Rectal smooth muscle tissue (tissue), 1 donor: ENCODE results near the gene RNPEPL1.

Experiments
- H3K27ac ChIP-seq: one replicate; pipeline ENCODE4 v1.7.0; 2013; ENCODE audit warnings: low read depth, low read length, inconsistent platforms
- H3K27me3 ChIP-seq: one replicate; pipeline ENCODE4 v1.7.0; 2013; ENCODE audit warnings: low read length; ENCODE audit not compliant: control insufficient read depth, insufficient read depth
- H3K36me3 ChIP-seq: one replicate; pipeline ENCODE4 v1.7.0; 2013; ENCODE audit warnings: low read length; ENCODE audit not compliant: control insufficient read depth, insufficient read depth
- H3K4me1 ChIP-seq: one replicate; pipeline ENCODE4 v1.7.0; 2013; ENCODE audit warnings: low read length; ENCODE audit not compliant: control insufficient read depth, insufficient read depth
- H3K4me3 ChIP-seq: one replicate; pipeline ENCODE4 v1.7.0; 2013; ENCODE audit warnings: low read length
- H3K9ac ChIP-seq: one replicate; pipeline ENCODE4 v1.7.0; 2013; ENCODE audit warnings: low read length

RNPEPL1 gene

GRCh38 chr2:240553956-240554480 is 14.3 kb upstream of the RNPEPL1 start:
- Histone ChIP-seq H3K4me3 (no peak overlapping the region), H3K9ac (no peak overlapping the region), H3K4me1 (peaks cover 4% of the 10 kb centered on the region), H3K36me3 (no peaks in the 10 kb centered on the region), H3K27me3 (no peaks in the 10 kb centered on the region), H3K27ac (no peak overlapping the region)

- Histone ChIP-seq H3K27ac (no peak overlapping the region), H3K36me3 (no peaks in the 10 kb centered on the region), H3K9ac (no peak overlapping the region), H3K4me3 (no peak overlapping the region), H3K27me3 (no peaks in the 10 kb centered on the region), H3K4me1 (peaks cover 10% of the 10 kb centered on the region)
These were observed 13.4 kb upstream of the RNPEPL1 start for GRCh38 chr2:240554767-240555493.

GRCh38 chr2:240555541-240556250 is 12.6 kb upstream of the RNPEPL1 start:
- H3K36me3 ChIP-seq = no peaks in the 10 kb centered on the region
- no peak overlapping the region for H3K27ac ChIP-seq
- H3K9ac ChIP-seq = no peak overlapping the region
- H3K27me3 ChIP-seq = no peaks in the 10 kb centered on the region
- H3K4me1 ChIP-seq = peaks cover 11% of the 10 kb centered on the region
- H3K4me3 ChIP-seq = no peak overlapping the region

GRCh38 chr2:240556553-240557100 is 11.7 kb upstream of the RNPEPL1 start:
- Histone ChIP-seq H3K4me3 (no peak overlapping the region), H3K36me3 (no peaks in the 10 kb centered on the region), H3K4me1 (peaks cover 16% of the 10 kb centered on the region), H3K27me3 (no peaks in the 10 kb centered on the region), H3K27ac (no peak overlapping the region), H3K9ac (no peak overlapping the region)

DNA sequence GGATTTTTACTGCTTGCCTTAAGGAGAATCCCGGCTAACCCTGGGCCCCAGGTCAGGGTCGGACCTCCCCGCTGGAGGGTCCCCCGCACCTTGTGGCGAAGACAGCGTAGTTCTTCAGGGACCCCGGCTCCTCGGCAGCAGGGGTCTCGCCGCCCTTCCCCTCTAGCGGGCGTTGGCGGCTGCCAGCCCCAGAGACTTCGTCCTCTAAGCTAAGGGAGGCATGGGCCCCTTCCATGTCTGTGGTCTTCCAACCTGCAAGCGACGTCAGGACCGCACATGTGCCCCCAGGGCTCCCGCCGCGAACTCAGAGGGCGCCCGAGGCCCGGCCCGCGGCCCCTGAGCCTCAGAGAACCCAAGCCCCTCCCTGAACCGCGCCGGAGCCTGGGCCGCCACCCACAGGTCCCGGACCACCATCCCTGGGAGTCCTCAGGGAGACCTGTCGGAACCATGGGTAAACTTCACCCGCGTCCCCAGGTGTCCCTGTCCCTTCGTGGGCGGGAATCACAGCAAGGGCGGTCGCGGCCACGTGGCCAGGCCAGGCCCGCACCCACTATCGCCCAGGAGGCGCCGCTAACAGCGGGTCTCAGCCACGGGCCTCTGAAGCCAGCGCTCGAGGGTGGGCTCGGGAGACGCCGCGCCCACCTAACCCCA is 11.1 kb upstream of the RNPEPL1 start:
- Histone ChIP-seq H3K4me3 (peak overlapping the region; percentile 23), H3K9ac (no peak overlapping the region)

DNA sequence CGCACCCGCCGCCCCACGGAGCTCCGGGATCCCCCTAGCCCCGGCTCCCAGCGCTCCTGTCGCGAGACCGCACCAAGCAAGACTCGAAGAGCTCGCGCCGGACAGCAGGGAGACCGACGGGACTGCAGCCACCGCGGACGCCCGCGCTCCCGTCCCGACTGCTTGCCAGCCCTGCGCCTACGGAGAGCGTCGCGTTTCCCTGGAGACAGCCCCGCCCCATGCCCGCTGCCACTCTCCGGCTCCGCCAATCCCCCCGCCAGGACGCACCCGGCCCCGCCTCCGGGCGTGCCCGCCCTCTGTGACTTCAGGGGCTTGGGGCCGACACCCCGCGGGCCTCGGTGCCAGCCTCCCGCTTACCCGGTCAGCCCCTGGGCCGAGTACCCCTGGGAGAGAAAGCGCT is 10.5 kb upstream of the RNPEPL1 start, which contains the start of gene ANKMY1:
TSS of gene ANKMY1 (minus strand) at position 181 of the 400 bp plus-strand sequence. CDS start 653 bp downstream, outside the sequence.
- H3K27ac ChIP-seq = no peak within 1 kb of the TSS
- H3K27me3 ChIP-seq = no peaks in the 10 kb centered on the region
- no peak within 1 kb of the TSS for H3K9ac ChIP-seq

More for the DNA sequence above, 11.1 kb upstream of the RNPEPL1 start:
- Histone ChIP-seq H3K27me3 (no peaks in the 10 kb centered on the region), H3K4me1 (peaks cover 18% of the 10 kb centered on the region), H3K36me3 (no peaks in the 10 kb centered on the region), H3K27ac (no peak overlapping the region)

GRCh38 chr2:240558236-240558761 is 10.0 kb upstream of the RNPEPL1 start:
- no peak overlapping the region for H3K4me3 ChIP-seq
- H3K9ac ChIP-seq = no peak overlapping the region
- H3K27me3 ChIP-seq = no peaks in the 10 kb centered on the region
- no peak overlapping the region for H3K27ac ChIP-seq
- no peaks in the 10 kb centered on the region for H3K36me3 ChIP-seq
- peaks cover 18% of the 10 kb centered on the region for H3K4me1 ChIP-seq

More for the DNA sequence above, 10.5 kb upstream of the RNPEPL1 start, which contains the start of gene ANKMY1:
- no peaks in the 10 kb centered on the region for H3K36me3 ChIP-seq
- H3K4me1 ChIP-seq = peaks cover 18% of the 10 kb centered on the region
- H3K4me3 ChIP-seq = peak within 1 kb of the TSS; percentile 23

GRCh38 chr2:240559286-240559685 is 9.0 kb upstream of the RNPEPL1 start:
- H3K27me3 ChIP-seq = no peaks in the 10 kb centered on the region
- H3K4me3 ChIP-seq = peak overlapping the region; percentile 36
- H3K9ac ChIP-seq = no peak overlapping the region
- H3K4me1 ChIP-seq = peaks cover 18% of the 10 kb centered on the region
- peaks cover 3% of the 10 kb centered on the region for H3K36me3 ChIP-seq
- no peak overlapping the region for H3K27ac ChIP-seq

- peak within 1 kb of the TSS; percentile 95 for H3K27ac ChIP-seq
- peaks cover 18% of the 10 kb centered on the region for H3K4me1 ChIP-seq
- H3K9ac ChIP-seq = peak within 1 kb of the TSS; percentile 50
- H3K4me3 ChIP-seq = peak within 1 kb of the TSS; percentile 72
- H3K36me3 ChIP-seq = peaks cover 3% of the 10 kb centered on the region
- H3K27me3 ChIP-seq = no peaks in the 10 kb centered on the region
These were observed 8.2 kb upstream of the RNPEPL1 start, which contains the start of gene DUSP28 for GRCh38 chr2:240560084-240560479. DUSP28 (plus strand) TSS chr2:240560357; CDS start chr2:240560685, 328 bp downstream.

DNA sequence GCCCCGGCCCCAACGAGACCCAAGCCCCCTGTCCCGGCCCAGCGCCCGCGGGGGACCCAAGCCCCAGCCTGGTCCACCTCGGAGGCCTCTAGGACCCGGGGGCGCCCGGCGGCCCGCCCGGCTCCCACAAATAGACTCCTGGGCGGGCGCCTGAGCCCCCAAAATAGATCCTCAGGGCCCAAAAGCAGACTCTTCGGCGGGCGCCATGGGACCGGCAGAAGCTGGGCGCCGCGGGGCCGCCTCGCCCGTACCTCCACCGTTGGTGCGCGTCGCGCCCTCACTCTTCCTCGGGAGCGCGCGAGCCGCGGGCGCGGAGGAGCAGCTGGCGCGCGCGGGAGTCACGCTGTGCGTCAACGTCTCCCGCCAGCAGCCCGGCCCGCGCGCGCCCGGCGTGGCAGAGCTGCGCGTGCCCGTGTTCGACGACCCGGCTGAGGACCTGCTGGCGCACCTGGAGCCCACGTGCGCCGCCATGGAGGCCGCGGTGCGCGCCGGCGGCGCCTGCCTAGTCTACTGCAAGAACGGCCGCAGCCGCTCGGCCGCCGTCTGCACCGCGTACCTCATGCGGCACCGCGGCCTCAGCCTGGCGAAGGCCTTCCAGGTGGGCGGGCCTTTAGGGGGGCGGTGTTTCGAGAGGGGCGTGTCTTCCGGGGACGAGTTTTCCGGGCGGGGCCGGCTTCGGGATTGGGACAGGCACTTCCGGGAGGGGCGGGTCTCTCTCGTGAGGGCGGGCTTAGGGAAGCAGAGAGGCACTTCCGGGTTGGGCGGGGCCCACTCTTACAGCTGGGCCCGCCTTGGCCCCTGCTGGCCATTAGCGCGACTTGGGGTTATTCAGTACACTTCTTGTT is 7.6 kb upstream of the RNPEPL1 start:
- Histone ChIP-seq H3K4me1 (peaks cover 19% of the 10 kb centered on the region), H3K9ac (peak overlapping the region; percentile 50), H3K36me3 (peaks cover 3% of the 10 kb centered on the region), H3K27ac (peak overlapping the region; percentile 95), H3K4me3 (peak overlapping the region; percentile 72), H3K27me3 (no peaks in the 10 kb centered on the region)

DNA sequence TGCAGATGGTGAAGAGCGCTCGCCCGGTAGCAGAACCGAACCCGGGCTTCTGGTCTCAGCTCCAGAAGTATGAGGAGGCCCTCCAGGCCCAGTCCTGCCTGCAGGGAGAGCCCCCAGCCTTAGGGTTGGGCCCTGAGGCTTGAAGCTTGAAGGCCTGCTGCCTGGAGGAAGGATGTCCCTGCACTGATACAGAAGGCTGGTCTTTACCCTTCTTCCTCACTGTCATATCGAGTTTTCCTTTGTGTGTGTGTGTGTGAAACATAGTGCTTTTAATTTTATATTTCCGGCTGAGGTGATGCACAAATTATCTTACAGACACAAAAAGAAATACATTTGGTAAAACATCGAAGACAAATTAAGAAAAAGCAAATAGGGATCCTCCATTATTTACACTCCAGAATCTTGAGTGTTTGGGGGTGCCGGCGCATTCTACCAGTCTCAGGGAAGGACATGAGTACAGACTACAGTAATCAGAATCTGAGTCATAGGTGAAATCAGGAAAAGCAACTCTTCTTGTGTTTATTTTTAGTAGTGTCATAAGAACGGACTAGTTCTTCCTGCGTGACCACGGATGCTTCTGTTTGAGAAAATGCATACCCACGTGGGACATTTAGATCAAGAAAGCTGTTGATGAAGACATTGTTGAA is 6.8 kb upstream of the RNPEPL1 start:
- peaks cover 23% of the 10 kb centered on the region for H3K4me1 ChIP-seq
- no peaks in the 10 kb centered on the region for H3K27me3 ChIP-seq
- H3K27ac ChIP-seq = peak overlapping the region; percentile 78
- H3K36me3 ChIP-seq = peaks cover 3% of the 10 kb centered on the region
- peak overlapping the region; percentile 13 for H3K9ac ChIP-seq
- peak overlapping the region; percentile 69 for H3K4me3 ChIP-seq
